ENCODE data around the gene ZNF410. TPM values are rescaled to one million over a fixed set of nuclear protein-coding genes. Genes with fewer than 3 reads are reported as not detected.
A peak's percentile ranks its signal among the peaks of the same experiment; 100 is the strongest.
"Not testable (repeated sequence)": the region's sequence is repeated elsewhere in the genome, so short reads cannot be mapped to it uniquely, and the experiment has no call there.

ZNF410 gene
- total RNA-seq, 3 donors from 2014 or later: 47.8 to 71.1 (median 59.0) TPM

GRCh38 chr14:73916324-73916723 lies 29.7 kb downstream of the ZNF410 start:
- Histone ChIP-seq H3K4me1 (no peaks in the 10 kb centered on the region), H3K27ac (no peak overlapping the region), H3K9me3 (no peaks in the 10 kb centered on the region), H3K36me3 (peaks cover 5% of the 10 kb centered on the region), H3K4me3 (no peak overlapping the region), H3K27me3 (no peaks in the 10 kb centered on the region)
- TF ChIP-seq POLR2AphosphoS5 (IDR thresholded peaks at IDR 0.05) (no peak), POLR2A (IDR thresholded peaks at IDR 0.05) (no peak), CTCF (IDR thresholded peaks at IDR 0.05) (no peak)
- no peak for DNase-seq (ENCODE audit: low spot score in 2 of 2)
- intact Hi-C loops (cut with DNase I; ENCODE audit: low total_unique reads): no loop called here

- H3K4me3 ChIP-seq; H3K9me3 ChIP-seq; DNase-seq (ENCODE audit: low spot score in 2 of 2); H3K27me3 ChIP-seq; H3K27ac ChIP-seq; H3K4me1 ChIP-seq; intact Hi-C loops (cut with DNase I; ENCODE audit: low total_unique reads): not testable (repeated sequence)
- H3K36me3 ChIP-seq: peaks cover 14% of the 10 kb centered on the region
These were observed 32.8 kb downstream of the ZNF410 start for GRCh38 chr14:73919457-73919856.

GRCh38 chr14:73924337-73924736 lies 37.7 kb downstream of the ZNF410 start:
- TF ChIP-seq POLR2AphosphoS5 (IDR thresholded peaks at IDR 0.05) (no peak), POLR2A (IDR thresholded peaks at IDR 0.05) (no peak), CTCF (IDR thresholded peaks at IDR 0.05) (no peak)
- Histone ChIP-seq H3K27me3 (no peaks in the 10 kb centered on the region), H3K4me3 (no peak overlapping the region), H3K9me3 (no peaks in the 10 kb centered on the region), H3K36me3 (peaks cover 14% of the 10 kb centered on the region), H3K4me1 (no peaks in the 10 kb centered on the region), H3K27ac (no peak overlapping the region)
- intact Hi-C loops (cut with DNase I; ENCODE audit: low total_unique reads): no loop called here
- DNase-seq (ENCODE audit: low spot score in 2 of 2): no peak

GRCh38 chr14:73935666-73936065 lies 49.0 kb downstream of the ZNF410 start:
- Histone ChIP-seq H3K9me3 (no peaks in the 10 kb centered on the region), H3K27me3 (no peaks in the 10 kb centered on the region), H3K4me3 (no peak overlapping the region), H3K27ac (no peak overlapping the region), H3K36me3 (no peaks in the 10 kb centered on the region), H3K4me1 (no peaks in the 10 kb centered on the region)
- DNase-seq (ENCODE audit: low spot score in 2 of 2): no peak
- TF ChIP-seq POLR2A (IDR thresholded peaks at IDR 0.05): no peak
- no peak for TF ChIP-seq POLR2AphosphoS5 (IDR thresholded peaks at IDR 0.05)
- TF ChIP-seq CTCF (IDR thresholded peaks at IDR 0.05): peak in 2 of 3 donors; percentile 22 to 25
- intact Hi-C loops (cut with DNase I; ENCODE audit: low total_unique reads): no loop called here

GRCh38 chr14:73936548-73936947 lies 49.9 kb downstream of the ZNF410 start:
- Histone ChIP-seq H3K4me1 (no peaks in the 10 kb centered on the region), H3K36me3 (no peaks in the 10 kb centered on the region), H3K27ac (no peak overlapping the region), H3K9me3 (no peaks in the 10 kb centered on the region), H3K27me3 (no peaks in the 10 kb centered on the region), H3K4me3 (no peak overlapping the region)
- no peak for DNase-seq (ENCODE audit: low spot score in 2 of 2)
- no peak for TF ChIP-seq CTCF (IDR thresholded peaks at IDR 0.05)
- no peak for TF ChIP-seq POLR2A (IDR thresholded peaks at IDR 0.05)
- TF ChIP-seq POLR2AphosphoS5 (IDR thresholded peaks at IDR 0.05): no peak
- intact Hi-C loops (cut with DNase I; ENCODE audit: low total_unique reads): no loop called here

- intact Hi-C loops (cut with DNase I; ENCODE audit: low total_unique reads): no loop called here
- H3K9me3 ChIP-seq: no peaks in the 10 kb centered on the region
- H3K4me3 ChIP-seq: no peak overlapping the region
- no peaks in the 10 kb centered on the region for H3K4me1 ChIP-seq
- TF ChIP-seq POLR2AphosphoS5 (IDR thresholded peaks at IDR 0.05): no peak
- TF ChIP-seq CTCF (IDR thresholded peaks at IDR 0.05): no peak
- TF ChIP-seq POLR2A (IDR thresholded peaks at IDR 0.05): no peak
- H3K27me3 ChIP-seq: no peaks in the 10 kb centered on the region
- no peak for DNase-seq (ENCODE audit: low spot score in 2 of 2)
- no peak overlapping the region for H3K27ac ChIP-seq
- H3K36me3 ChIP-seq: no peaks in the 10 kb centered on the region
These were observed 50.4 kb downstream of the ZNF410 start for GRCh38 chr14:73937012-73937411.

Measured in breast epithelium (tissue), 4 donors.